K562 (cell line): ENCODE measurements around the gene MBD6. TPM values are rescaled to one million over a fixed set of nuclear protein-coding genes. Genes with fewer than 3 reads are reported as not detected.
A peak's percentile ranks its signal among the peaks of the same experiment; 100 is the strongest.

Source experiments
- ATAC-seq: fragments of 200-7000 bp; cut with Tn5 transposase; 3 replicates; pipeline ENCODE4 v1.9.1; 2020; ENCODE audit warnings: moderate library complexity
- BruUV-seq: library from RNA; stranded (reverse); fragments of 400-500 nt; replicated peaks from 2 replicates; lab custom pipeline; 2021; lab: Mats Ljungman, UMichigan
- CTCF ChIA-PET: fragments of 300-600 bp; formaldehyde crosslinking; extraction: SDS; loops from one replicate; lab custom pipeline; 2021; ENCODE audit warnings: low intra/inter-chr PET ratio; lab: Yijun Ruan, JAX
- POLR2A ChIA-PET: fragments of 300-600, 350-650 bp; sonication (Branson Sonifier 250); formaldehyde crosslinking; extraction: SDS; loops from one replicate; lab custom pipeline; 2021; ENCODE audit warnings: antibody characterized with exemption, inconsistent platforms; lab: Yijun Ruan, JAX
- DNase-seq, 4 experiments: peaks; one replicate each; pipeline versions ENCODE4 v3.0.0 to v3.0.0-alpha.2; 2011 to 2018; ENCODE audit warnings: low spot score in 3 of 4, mixed read lengths in 3 of 4; ENCODE audit errors: extremely low read depth in 1 of 4
- FAIRE-seq: peaks from 2 replicates; lab custom pipeline; 2011; peaks lifted over from hg19 to GRCh38; lab: Jason Lieb, UNC
- H2AFZ ChIP-seq: 2 replicates; pipeline ENCODE4 v1.6.0; 2011; ENCODE audit warnings: low read depth, low read length, control low read depth, inconsistent platforms
- H3K27ac ChIP-seq: fragments of 200-600 bp; 3 replicates; pipeline ENCODE4 v1.8.0; 2011; ENCODE audit warnings: low read depth, mild to moderate bottlenecking, control low read depth, inconsistent platforms, low read length, moderate library complexity, mixed read lengths; ENCODE audit errors: extremely low read depth
- H3K27me3 ChIP-seq, 2 experiments: fragments of 300-600 bp in 1 of 2; 2 replicates in 1 of 2; 3 replicates in 1 of 2; pipeline versions ENCODE4 v1.6.0 to v1.8.0; 2011; ENCODE audit warnings: inconsistent platforms in 2 of 2, low read length in 2 of 2, mild to moderate bottlenecking in 1 of 2, mixed read lengths in 1 of 2, moderate library complexity in 1 of 2; ENCODE audit not compliant: control insufficient read depth in 2 of 2, insufficient read depth in 2 of 2
- H3K36me3 ChIP-seq: fragments of 300-600 bp; 3 replicates; pipeline ENCODE4 v1.8.0; 2011; ENCODE audit warnings: mild to moderate bottlenecking, low read length, inconsistent platforms; ENCODE audit not compliant: control insufficient read depth, insufficient read depth
- H3K4me1 ChIP-seq, 2 experiments: fragments of 200-600 bp in 1 of 2; replicated peaks in 1 of 2; 2 replicates in 1 of 2; 3 replicates in 1 of 2; pipeline versions ENCODE4 v1.5.1 to v1.8.0; 2011; ENCODE audit warnings: inconsistent platforms in 2 of 2, low read length in 2 of 2, mild to moderate bottlenecking in 1 of 2, mixed read lengths in 1 of 2, moderate library complexity in 1 of 2; ENCODE audit not compliant: control insufficient read depth in 2 of 2, insufficient read depth in 2 of 2
- H3K4me2 ChIP-seq: 2 replicates; pipeline ENCODE4 v1.6.1; 2011; ENCODE audit warnings: low read length, control low read depth, inconsistent platforms, mixed read lengths; ENCODE audit not compliant: insufficient read depth
- H3K4me3 ChIP-seq: fragments of 200-600 bp; sonication (generic), shearing (Covaris generic); 2 replicates; pipeline ENCODE4 v1.5.1; 2016; ENCODE audit warnings: control low read depth, inconsistent platforms
- H3K79me2 ChIP-seq: fragments of 200-600 bp; 3 replicates; pipeline ENCODE4 v1.8.0; 2011; ENCODE audit warnings: low read length, inconsistent platforms; ENCODE audit not compliant: control insufficient read depth, insufficient read depth
- H3K9ac ChIP-seq, 2 experiments: 2 replicates each; pipeline versions ENCODE4 v1.6.0 to v1.6.1; 2011; ENCODE audit warnings: low read depth in 2 of 2, low read length in 2 of 2, control low read depth in 1 of 2, inconsistent platforms in 1 of 2, mild to moderate bottlenecking in 1 of 2, mixed read lengths in 1 of 2; ENCODE audit not compliant: insufficient read depth in 1 of 2
- H3K9me1 ChIP-seq: one replicate; pipeline ENCODE4 v1.6.0; 2011; ENCODE audit warnings: inconsistent platforms, mild to moderate bottlenecking, low read length, moderate library complexity; ENCODE audit not compliant: control insufficient read depth, insufficient read depth
- H3K9me3 ChIP-seq: replicated peaks from 2 replicates; pipeline ENCODE4 v1.5.1; 2011; ENCODE audit warnings: low read depth, low read length, inconsistent platforms; ENCODE audit not compliant: control insufficient read depth, insufficient read depth
- H4K20me1 ChIP-seq: replicated peaks from 2 replicates; pipeline ENCODE4 v1.6.1; 2011; ENCODE audit warnings: low read length, inconsistent platforms, mixed read lengths; ENCODE audit not compliant: control insufficient read depth, insufficient read depth
- PRDM10 ChIP-seq: fragments of 450-650 bp; IDR thresholded peaks from 2 replicates; pipeline ENCODE4 v1.6.1; 2018; ENCODE audit not compliant: partially characterized antibody
- RERE ChIP-seq: sonication (generic); formaldehyde crosslinking; IDR thresholded peaks from 2 replicates; pipeline ENCODE4 v1.8.0; 2023; ENCODE audit warnings: missing genetic modification reagents, mild to moderate bottlenecking, borderline replicate concordance
- RHOXF2B ChIP-seq: fragments of 250-450 bp; sonication (Bioruptor Pico); conservative IDR thresholded peaks from 2 replicates; pipeline ENCODE4 v1.5.1; 2021
- RNF219 ChIP-seq: fragments of 250-450 bp; sonication (Bioruptor Pico); IDR thresholded peaks from 2 replicates; pipeline ENCODE4 v1.5.0; 2022; ENCODE audit warnings: mild to moderate bottlenecking
- ZBTB9 ChIP-seq: fragments of 450-650 bp; formaldehyde crosslinking; IDR thresholded peaks from 2 replicates; pipeline ENCODE4 v1.4.0; 2020; ENCODE audit warnings: mild to moderate bottlenecking, moderate library complexity
- ZKSCAN1 ChIP-seq: fragments of 150-350 bp; IDR thresholded peaks from 2 replicates; pipeline ENCODE4 v1.6.1; 2016; ENCODE audit warnings: low read depth, low read length
- ZKSCAN3 ChIP-seq: fragments of 250-450 bp; sonication (Bioruptor Pico); IDR thresholded peaks from 2 replicates; pipeline ENCODE4 v1.4.0; 2020
- ZNF24 ChIP-seq: fragments of 450-650 bp; IDR thresholded peaks from 2 replicates; pipeline ENCODE4 v1.6.1; 2016
- ZNF589 ChIP-seq: fragments of 200-800 bp; sonication (Bioruptor generic); IDR thresholded peaks from 2 replicates; pipeline ENCODE4 v1.6.1; 2016; ENCODE audit warnings: low read depth, missing genetic modification characterization, missing compliant biosample characterization
- WGBS: fragments of 100-300 bp; shearing (Covaris generic); methylation state at CpG from one replicate; pipeline ENCODE4 v1.1.6; 2016; ENCODE audit warnings: low coverage, mixed read lengths; ENCODE audit not compliant: insufficient coverage; ENCODE audit errors: missing lambda C conversion rate; 5-methylcytosine and 5-hydroxymethylcytosine counted together
- in situ Hi-C: fragments of 300-500 bp; cut with MboI; formaldehyde crosslinking; loops from 4 replicates; pipeline ENCODE4 v1.15.0; 2018; ENCODE audit warnings: inconsistent platforms, mixed read lengths
- intact Hi-C: fragments of 100-400 bp; cut with micrococcal nuclease; formaldehyde crosslinking; loops from 2 replicates; pipeline ENCODE4 v1.14.2; 2022
- polyA plus RNA-seq, 8 experiments: library from polyadenylated mRNA; depleted of rRNA in 4 of 8; stranded (reverse) in 5 of 8; unstranded in 3 of 8; fragments of >200 nt; fragmentation: Nextera tagmentation in 2 of 8; fragmentation: Illumina TruSeq in 1 of 8; extraction: Ambion mirVana in 2 of 8; extraction: Trizol in 1 of 8; gene quantifications; 2 replicates each; pipeline versions ENCODE4 v1.2.1 to v1.2.3, GENCODE V29; 2011 to 2014; ENCODE audit warnings: inconsistent platforms in 1 of 8, missing spikeins in 1 of 8
- total RNA-seq, 7 experiments: library from RNA; depleted of rRNA in 6 of 7; stranded (reverse); fragments of >200 nt in 6 of 7; fragmentation: Illumina TruSeq in 2 of 7; extraction: Trizol in 2 of 7; gene quantifications; 2 replicates each; pipeline versions ENCODE4 v1.2.1 to v1.2.3, GENCODE V29; 2011 to 2021; ENCODE audit warnings: low replicate concordance in 1 of 7

MBD6 gene
- total and polyA plus RNA-seq, 9 of the 15 experiments (the other 6 are each of a cell fraction or from before 2014, with no cell fraction given): 2.0 to 54.8 (median 3.8) TPM

- H3K36me3 ChIP-seq: peaks cover 76% of the 10 kb centered on the region
- H3K27me3 ChIP-seq: no peaks in the 10 kb centered on the region
- peak overlapping the region; percentile 99 for H3K4me2 ChIP-seq
- H3K9me3 ChIP-seq: no peaks in the 10 kb centered on the region
- H3K4me3 ChIP-seq: no peak overlapping the region
- peaks cover 41% of the 10 kb centered on the region for H3K79me2 ChIP-seq
- H3K9me1 ChIP-seq: peaks cover 7% of the 10 kb centered on the region
- intact Hi-C loops (no loop called here), in situ Hi-C loops (no loop called here)
- ChIA-PET POLR2A (interaction anchor here (0.6 to 10.1 kb wide), 21 partner anchors 13 to 391 kb away, joined by 3 to 184 read pairs (median 4); partner anchors contain the start of genes DCTN2 and MARS1), CTCF (no interaction called here)
- WGBS: 53% methylated on average over 1 of the region's 1 CpG
- DNase-seq: no peak
- H3K27ac ChIP-seq: peak overlapping the region; percentile 59; the same call in 2 of the 3 replicates
- no peak for FAIRE-seq
- H3K4me1 ChIP-seq: peaks cover 17 to 32% of the 10 kb centered on the region in 2 experiments
- no TSS peak for BruUV-seq
- no peak for ATAC-seq
- peaks cover 52% of the 10 kb centered on the region for H4K20me1 ChIP-seq
- H2AFZ ChIP-seq: no peak overlapping the region
- peak overlapping the region; percentile 15 to 22; a peak in 2 of 4 replicates for H3K9ac ChIP-seq
- TF ChIP-seq ZKSCAN1 (no peak), ZNF589 (no peak), RHOXF2B (CRISPR knock-in tag) (0 out of 2 replicates have a peak, but pooled peaks have one; percentile 64), RERE (CRISPR knock-in tag) (0 out of 2 replicates have a peak, but pooled peaks have one; percentile 13), PRDM10 (peak; percentile 15), ZNF24 (no peak), ZKSCAN3 (CRISPR knock-in tag) (no peak), RNF219 (CRISPR knock-in tag) (0 out of 2 replicates have a peak, but pooled peaks have one; percentile 21), ZBTB9 (0 out of 2 replicates have a peak, but pooled peaks have one; percentile 18)
Measured at GRCh38 chr12:57517187-57517586, 5.4 kb upstream of the MBD6 start.
